Right forelimb (tissue), 1 donor: ENCODE measurements around the gene JAGN1.
A peak's percentile ranks its signal among the peaks of the same experiment; 100 is the strongest.
"Not testable (repeated sequence)": the region's sequence is repeated elsewhere in the genome, so short reads cannot be mapped to it uniquely, and the experiment has no call there.

Source experiments
- DNase-seq: peaks from one replicate; pipeline ENCODE4 v3.0.0-alpha.2; 2018

JAGN1 gene

GRCh38 chr3:9890249-9891071 lies at the start of gene JAGN1:
JAGN1 (plus strand) TSS chr3:9890610; CDS start chr3:9890723, 113 bp downstream.
- DNase-seq: peak; percentile 96

- DNase-seq: no peak
These were observed 49.4 kb upstream of the JAGN1 start for GRCh38 chr3:9841015-9841414.

- DNase-seq: peak; percentile 98
These were observed 46.5 kb upstream of the JAGN1 start, which contains the start of gene RPUSD3 for GRCh38 chr3:9843715-9844438. RPUSD3 (minus strand) TSS chr3:9844008; CDS start chr3:9843990, 18 bp downstream.

GRCh38 chr3:9846231-9846630 lies 44.2 kb upstream of the JAGN1 start:
- no peak for DNase-seq

- DNase-seq: no peak
These were observed 43.4 kb upstream of the JAGN1 start for GRCh38 chr3:9846931-9847488.

GRCh38 chr3:9847870-9848269 lies 42.5 kb upstream of the JAGN1 start:
- not testable (repeated sequence) for DNase-seq

- not testable (repeated sequence) for DNase-seq
These were observed 41.5 kb upstream of the JAGN1 start for GRCh38 chr3:9848860-9849259.

GRCh38 chr3:9851383-9851782 lies 39.0 kb upstream of the JAGN1 start:
- not testable (repeated sequence) for DNase-seq

- not testable (repeated sequence) for DNase-seq
These were observed 38.5 kb upstream of the JAGN1 start for GRCh38 chr3:9851926-9852325.

GRCh38 chr3:9852528-9852927 lies 37.9 kb upstream of the JAGN1 start:
- DNase-seq: no peak

- DNase-seq: not testable (repeated sequence)
These were observed 36.0 kb upstream of the JAGN1 start for GRCh38 chr3:9854291-9854940.

- DNase-seq: no peak
These were observed 34.8 kb upstream of the JAGN1 start for GRCh38 chr3:9855594-9855993.

- no peak for DNase-seq
These were observed 30.8 kb upstream of the JAGN1 start for GRCh38 chr3:9859530-9860025.

- no peak for DNase-seq
These were observed 29.2 kb upstream of the JAGN1 start for GRCh38 chr3:9861201-9861600.

GRCh38 chr3:9861626-9862130 lies 28.7 kb upstream of the JAGN1 start:
- no peak for DNase-seq

- peak; percentile 63 for DNase-seq
These were observed 27.9 kb upstream of the JAGN1 start for GRCh38 chr3:9862391-9863057.

- no peak for DNase-seq
These were observed 27.2 kb upstream of the JAGN1 start for GRCh38 chr3:9863058-9863772.

- DNase-seq: peak; percentile 75
These were observed 26.0 kb upstream of the JAGN1 start for GRCh38 chr3:9864200-9864927.

GRCh38 chr3:9865125-9865637 lies 25.2 kb upstream of the JAGN1 start:
- not testable (repeated sequence) for DNase-seq

GRCh38 chr3:9866639-9867038 lies 23.8 kb upstream of the JAGN1 start:
- DNase-seq: no peak
